Ovary (tissue), 3 donors: ENCODE measurements around the gene FBXL4.

ENCODE experiments used
- EP300 ChIP-seq: sonication (generic); formaldehyde crosslinking; IDR thresholded peaks from one replicate; pipeline ENCODE4 v1.6.1; 2017; ENCODE audit warnings: antibody characterized with exemption
- TF ChIP-seq, protein P1 (sequence below), 3 donors: fragments of 450-650 bp in 2 of 3; fragments of 200-600 bp in 1 of 3; IDR thresholded peaks; one replicate each; pipeline versions ENCODE4 v1.5.1 to v1.8.0; 2016 to 2022; ENCODE audit warnings: antibody characterized with exemption in 3 of 3, mild to moderate bottlenecking in 1 of 3
- donor health status: DM: no; HTN: no; CAD: no.

DNA sequence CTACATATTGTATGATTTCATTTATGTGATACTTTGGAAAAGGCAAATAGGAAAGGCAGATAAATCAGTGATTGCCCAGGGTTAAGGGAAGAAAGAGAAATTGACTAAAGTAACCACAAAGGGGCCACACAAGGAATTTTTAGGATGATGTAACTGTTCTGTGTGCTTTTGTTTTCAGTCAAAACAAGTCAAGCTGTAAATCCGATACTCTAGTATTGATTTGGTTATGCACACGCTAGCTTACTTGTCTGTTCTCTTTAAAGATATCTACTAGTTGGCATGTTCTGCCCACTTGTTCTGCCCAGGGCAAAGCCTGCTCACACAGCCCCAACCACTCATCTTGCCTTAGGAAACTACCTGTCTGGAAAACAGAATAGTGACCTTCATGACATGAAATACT lies 6.4 kb downstream of the FBXL4 start:
- TF ChIP-seq, protein P1, sequence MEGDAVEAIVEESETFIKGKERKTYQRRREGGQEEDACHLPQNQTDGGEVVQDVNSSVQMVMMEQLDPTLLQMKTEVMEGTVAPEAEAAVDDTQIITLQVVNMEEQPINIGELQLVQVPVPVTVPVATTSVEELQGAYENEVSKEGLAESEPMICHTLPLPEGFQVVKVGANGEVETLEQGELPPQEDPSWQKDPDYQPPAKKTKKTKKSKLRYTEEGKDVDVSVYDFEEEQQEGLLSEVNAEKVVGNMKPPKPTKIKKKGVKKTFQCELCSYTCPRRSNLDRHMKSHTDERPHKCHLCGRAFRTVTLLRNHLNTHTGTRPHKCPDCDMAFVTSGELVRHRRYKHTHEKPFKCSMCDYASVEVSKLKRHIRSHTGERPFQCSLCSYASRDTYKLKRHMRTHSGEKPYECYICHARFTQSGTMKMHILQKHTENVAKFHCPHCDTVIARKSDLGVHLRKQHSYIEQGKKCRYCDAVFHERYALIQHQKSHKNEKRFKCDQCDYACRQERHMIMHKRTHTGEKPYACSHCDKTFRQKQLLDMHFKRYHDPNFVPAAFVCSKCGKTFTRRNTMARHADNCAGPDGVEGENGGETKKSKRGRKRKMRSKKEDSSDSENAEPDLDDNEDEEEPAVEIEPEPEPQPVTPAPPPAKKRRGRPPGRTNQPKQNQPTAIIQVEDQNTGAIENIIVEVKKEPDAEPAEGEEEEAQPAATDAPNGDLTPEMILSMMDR (IDR thresholded peaks at IDR 0.05): no peak
- no peak for TF ChIP-seq EP300
